Adipocyte (in vitro differentiated cells): ENCODE measurements around the gene ELAVL3.
A peak's percentile ranks its signal among the peaks of the same experiment; 100 is the strongest.
"Not testable (repeated sequence)": the region's sequence is repeated elsewhere in the genome, so short reads cannot be mapped to it uniquely, and the experiment has no call there.

ENCODE experiments used
- DNase-seq: peaks from one replicate; pipeline ENCODE4 v3.0.0-alpha.2; 2015; ENCODE audit warnings: low read depth
- H3K27me3 ChIP-seq: replicated peaks from 2 replicates; pipeline ENCODE4 v1.7.0; 2013; ENCODE audit warnings: mild to moderate bottlenecking, low read length, moderate library complexity; ENCODE audit not compliant: control insufficient read depth, insufficient read depth
- H3K36me3 ChIP-seq: 2 replicates; pipeline ENCODE4 v1.7.0; 2013; ENCODE audit warnings: low read length, mild to moderate bottlenecking, moderate library complexity; ENCODE audit not compliant: control insufficient read depth, insufficient read depth, severe bottlenecking
- H3K4me1 ChIP-seq: 2 replicates; pipeline ENCODE4 v1.7.0; 2013; ENCODE audit warnings: mild to moderate bottlenecking, low read length, moderate library complexity; ENCODE audit not compliant: control insufficient read depth, insufficient read depth
- H3K4me3 ChIP-seq: 2 replicates; pipeline ENCODE4 v1.7.0; 2013; ENCODE audit warnings: mild to moderate bottlenecking, low read length, moderate library complexity
- H3K9ac ChIP-seq: 2 replicates; pipeline ENCODE4 v1.7.0; 2013; ENCODE audit warnings: mild to moderate bottlenecking, low read length, moderate library complexity
- H3K9me3 ChIP-seq: 2 replicates; pipeline ENCODE4 v1.7.0; 2013; ENCODE audit warnings: mild to moderate bottlenecking, low read length, moderate library complexity; ENCODE audit not compliant: control insufficient read depth

The ELAVL3 gene

DNA sequence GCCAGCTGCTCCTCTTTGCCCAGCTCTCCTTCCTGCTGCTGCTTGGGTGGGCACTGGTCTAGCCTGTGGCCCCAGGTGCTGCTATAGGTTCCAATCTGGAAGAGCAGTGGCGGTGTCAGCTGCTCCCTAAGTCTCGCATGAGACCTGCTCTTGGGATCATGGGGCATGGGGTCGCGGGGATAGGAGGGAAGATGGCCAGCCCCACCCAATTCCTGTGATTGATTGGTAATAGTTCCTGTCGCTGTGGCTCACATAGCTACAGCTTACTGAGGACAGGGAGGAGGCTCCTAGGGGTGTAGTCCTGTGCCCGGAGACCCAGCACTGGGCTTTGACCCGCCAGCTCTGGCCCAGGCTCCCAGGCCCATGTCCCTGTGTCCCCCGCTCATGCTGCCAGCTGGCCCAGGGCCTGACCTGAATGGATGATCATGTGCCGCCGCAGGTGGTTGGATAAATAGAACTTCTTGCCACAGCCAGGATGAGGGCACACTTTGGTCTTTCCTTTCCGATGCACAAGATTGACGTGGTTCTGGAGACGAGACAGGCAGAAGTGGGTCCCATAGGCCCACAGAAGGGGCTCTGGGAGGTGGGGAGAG is 4.5 kb upstream of the ELAVL3 start:
- DNase-seq: no peak
- H3K36me3 ChIP-seq: no peaks in the 10 kb centered on the region
- H3K4me1 ChIP-seq: peaks cover 7% of the 10 kb centered on the region
- H3K4me3 ChIP-seq: no peak overlapping the region
- no peak overlapping the region for H3K9ac ChIP-seq
- no peaks in the 10 kb centered on the region for H3K9me3 ChIP-seq
- peaks cover 7% of the 10 kb centered on the region for H3K27me3 ChIP-seq

DNA sequence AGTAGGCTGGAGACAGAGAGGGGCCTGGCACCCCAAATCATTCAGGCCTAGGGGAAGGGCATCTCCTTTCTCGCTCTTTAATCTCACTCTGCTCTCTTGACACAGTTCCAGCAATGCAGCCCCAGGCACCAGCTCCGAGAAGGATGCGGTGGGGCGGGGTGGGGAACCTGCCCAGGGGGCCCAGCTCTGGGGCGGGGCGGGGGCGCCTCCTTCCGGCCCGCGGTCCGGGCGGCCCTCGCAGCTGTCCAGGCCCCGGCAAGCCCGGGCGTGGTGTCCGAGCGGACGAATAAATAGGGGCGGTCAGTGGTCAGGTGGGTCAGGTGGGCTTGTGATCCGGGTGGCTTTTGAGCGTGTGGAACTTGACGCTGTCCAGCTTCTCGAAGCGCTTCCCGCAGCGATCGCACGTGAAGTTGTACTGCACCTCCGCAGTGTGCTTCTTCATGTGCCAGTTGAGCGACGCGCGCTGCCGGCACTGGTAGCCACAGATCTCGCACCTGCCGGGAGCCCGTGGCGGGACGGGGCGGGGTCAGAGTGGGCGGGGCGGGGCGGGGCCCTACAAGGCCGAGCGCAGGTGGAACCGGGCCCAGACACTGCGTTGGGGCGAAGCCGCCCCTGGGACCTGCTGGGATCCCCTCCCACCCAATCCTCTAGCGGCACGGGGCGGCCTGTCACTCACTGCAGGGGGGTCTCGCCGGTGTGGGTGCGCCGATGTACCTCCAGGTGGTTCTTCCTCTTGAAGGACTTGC is 2.7 kb upstream of the ELAVL3 start:
- no peaks in the 10 kb centered on the region for H3K36me3 ChIP-seq
- H3K9ac ChIP-seq: no peak overlapping the region
- peaks cover 7% of the 10 kb centered on the region for H3K4me1 ChIP-seq
- no peak overlapping the region for H3K4me3 ChIP-seq
- H3K9me3 ChIP-seq: no peaks in the 10 kb centered on the region
- no peak for DNase-seq
- peaks cover 14% of the 10 kb centered on the region for H3K27me3 ChIP-seq

DNA sequence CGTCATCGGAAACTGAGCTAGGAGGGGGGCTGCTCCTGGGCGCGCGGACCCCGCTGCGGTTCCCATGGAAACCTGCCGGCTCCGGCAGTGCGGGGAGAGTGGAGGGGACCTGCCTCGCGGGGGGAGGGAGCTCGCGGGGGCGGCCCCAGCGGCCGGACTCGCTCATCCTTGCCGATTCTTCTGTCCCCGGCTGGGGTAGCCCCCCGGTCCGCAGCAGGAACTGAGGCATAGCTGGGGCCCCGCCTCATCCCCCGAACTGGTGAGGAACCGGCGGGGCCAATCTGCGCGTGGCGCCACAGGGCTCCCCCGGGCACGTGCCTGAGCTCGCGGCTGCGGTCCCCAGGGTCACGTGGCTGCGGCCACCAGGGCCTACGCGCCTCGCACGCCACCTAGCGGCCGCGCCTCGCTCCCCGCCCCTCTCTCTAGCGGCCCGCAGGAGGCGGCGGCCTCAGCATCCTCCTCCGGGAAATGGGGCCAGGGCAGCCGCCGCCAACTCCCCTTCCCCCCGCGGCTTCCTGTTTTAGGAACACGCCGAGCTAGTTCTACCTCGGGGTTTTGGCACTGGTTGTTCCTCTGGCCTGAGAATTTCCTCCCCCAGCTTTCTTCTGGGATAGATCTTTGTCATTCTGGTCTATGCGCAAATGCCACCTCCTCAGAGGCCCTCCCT is 1.7 kb upstream of the ELAVL3 start:
- peak; percentile 91 for DNase-seq
- Histone ChIP-seq H3K9me3 (no peaks in the 10 kb centered on the region), H3K27me3 (peaks cover 15% of the 10 kb centered on the region)

DNA sequence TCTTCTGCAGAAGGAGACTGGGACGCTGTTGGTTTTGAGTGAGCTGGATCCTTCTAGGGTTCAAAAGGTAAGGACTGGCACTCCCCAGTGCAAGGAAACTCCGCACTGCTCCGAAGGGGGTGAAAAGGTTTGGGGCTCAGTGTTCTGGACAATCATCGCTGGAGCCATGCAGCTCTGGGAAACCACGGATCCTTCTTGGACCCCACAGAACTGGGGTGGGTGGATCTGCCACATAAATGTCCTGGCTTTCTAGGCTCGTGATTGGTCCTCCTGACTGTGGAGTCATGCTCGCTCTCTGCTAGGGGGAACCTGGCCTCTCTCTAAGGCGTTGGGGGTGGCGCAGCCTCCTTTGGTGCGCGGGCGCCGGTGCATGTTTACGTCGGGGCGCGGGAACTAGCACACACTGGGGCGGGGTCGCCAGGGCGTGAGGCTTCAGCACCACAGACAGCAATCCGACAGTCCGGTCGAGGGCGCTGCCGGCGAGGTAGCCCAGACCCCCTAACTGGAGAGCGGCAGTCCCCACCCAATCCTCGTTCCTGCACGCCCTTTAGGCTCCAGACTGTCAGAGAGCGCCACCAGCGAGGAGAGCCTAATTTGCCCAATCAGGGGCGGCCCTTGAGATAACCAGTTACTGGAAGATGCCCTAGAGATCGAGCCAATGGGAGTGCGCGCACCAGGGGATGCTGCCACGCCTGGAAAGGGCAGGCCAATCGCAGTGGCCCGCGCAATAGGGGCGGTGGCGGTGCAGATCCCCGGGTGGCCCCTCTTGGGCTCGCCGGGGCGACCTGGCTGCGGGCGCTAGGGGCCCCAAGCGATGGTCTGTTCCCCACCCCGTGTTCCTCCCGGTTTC is 913 bp upstream of the ELAVL3 start:
- H3K27me3 ChIP-seq: peaks cover 15% of the 10 kb centered on the region
- no peaks in the 10 kb centered on the region for H3K36me3 ChIP-seq
- peak overlapping the region; percentile 63 for H3K4me3 ChIP-seq
- peak; percentile 74 for DNase-seq
- H3K4me1 ChIP-seq: peaks cover 7% of the 10 kb centered on the region
- no peaks in the 10 kb centered on the region for H3K9me3 ChIP-seq
- H3K9ac ChIP-seq: no peak overlapping the region

More for the DNA sequence above, 1.7 kb upstream of the ELAVL3 start:
- H3K4me1 ChIP-seq: peaks cover 7% of the 10 kb centered on the region
- no peak overlapping the region for H3K9ac ChIP-seq
- H3K36me3 ChIP-seq: no peaks in the 10 kb centered on the region
- H3K4me3 ChIP-seq: peak overlapping the region; percentile 63

DNA sequence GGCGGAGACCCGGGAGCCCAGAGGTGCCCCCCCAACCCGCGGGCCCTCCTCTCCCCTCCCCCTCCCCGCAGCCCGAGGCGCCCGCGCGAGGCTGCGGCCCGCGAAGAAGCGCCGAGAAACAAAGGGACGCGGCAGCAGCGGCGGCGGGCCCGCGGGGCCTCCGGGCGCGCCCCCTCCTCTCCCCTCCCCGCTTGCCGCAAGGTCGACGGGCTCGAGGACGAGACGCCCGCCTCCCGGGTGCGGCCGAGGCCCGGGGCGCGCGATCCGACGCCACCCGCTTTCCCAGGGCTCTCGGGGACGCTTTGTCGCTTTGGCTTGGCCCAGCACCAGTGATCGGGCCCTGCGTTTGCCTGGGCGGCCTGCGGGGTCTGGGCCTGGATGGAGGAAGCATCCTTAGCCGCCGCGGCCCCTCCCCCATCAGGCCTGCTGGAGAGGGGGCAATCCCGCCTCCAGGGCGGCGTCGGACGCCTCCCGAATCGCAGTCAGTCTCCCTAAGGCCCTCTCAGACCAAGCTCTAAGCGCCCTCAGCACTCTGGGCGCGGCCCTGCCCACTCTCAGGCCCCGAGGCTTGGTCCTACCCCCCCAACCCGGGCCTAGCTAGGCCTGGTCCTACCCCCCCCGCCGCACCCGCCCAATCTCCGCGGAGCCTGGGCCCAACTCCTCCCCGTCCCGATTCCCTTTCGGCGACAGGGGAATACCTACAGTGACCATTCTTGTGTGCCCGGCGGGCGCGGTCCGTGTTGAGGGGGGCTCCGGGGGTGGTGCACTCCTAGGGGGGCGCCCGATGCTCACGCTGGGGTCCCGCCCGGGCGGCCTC is 740 bp downstream of the ELAVL3 start:
- Histone ChIP-seq H3K9ac (no peak overlapping the region), H3K4me3 (no peak overlapping the region), H3K9me3 (no peaks in the 10 kb centered on the region), H3K36me3 (no peaks in the 10 kb centered on the region), H3K4me1 (peaks cover 7% of the 10 kb centered on the region), H3K27me3 (peaks cover 17% of the 10 kb centered on the region)
- no peak for DNase-seq

DNA sequence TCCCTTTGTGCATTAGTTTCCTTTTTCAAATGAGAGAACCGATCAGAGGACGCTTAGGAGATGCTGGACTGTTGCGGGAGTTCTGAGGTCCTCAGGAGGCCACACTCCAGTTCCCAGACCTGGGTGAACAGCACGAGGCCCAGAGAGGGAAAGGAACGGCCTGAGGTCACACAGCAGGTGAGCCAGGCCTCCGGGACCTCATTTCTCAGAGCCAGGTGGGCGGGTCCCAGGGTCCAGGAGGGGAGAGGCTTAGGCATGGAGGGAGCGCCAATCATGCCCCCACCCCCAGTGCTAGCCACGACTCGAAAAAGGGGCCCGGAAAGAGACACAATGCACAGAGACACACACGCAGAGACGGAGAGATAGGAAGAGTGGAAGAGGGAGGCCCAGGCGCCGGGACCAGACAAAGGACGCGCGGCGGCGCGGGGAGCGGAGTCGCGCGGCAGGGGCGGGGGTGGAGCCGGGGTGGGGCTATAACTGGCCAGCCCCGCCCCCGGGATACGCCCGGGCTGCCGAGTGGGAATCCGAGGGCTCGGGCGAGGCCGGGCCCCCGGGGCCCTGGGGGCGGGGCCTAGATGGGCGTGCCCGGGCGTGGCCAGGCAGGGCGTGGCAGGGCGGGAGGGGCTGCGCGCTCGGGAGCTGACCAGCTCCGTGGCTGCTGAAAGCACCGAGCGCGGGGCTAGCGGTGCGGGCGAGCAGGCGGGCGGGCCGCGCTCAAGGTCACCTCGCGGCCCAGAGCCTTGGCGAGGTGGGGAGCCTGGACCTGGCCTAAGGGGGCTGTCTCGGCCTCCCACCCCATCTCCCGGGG is 1.6 kb downstream of the ELAVL3 start:
- peaks cover 17% of the 10 kb centered on the region for H3K27me3 ChIP-seq
- peaks cover 7% of the 10 kb centered on the region for H3K4me1 ChIP-seq
- H3K9me3 ChIP-seq: no peaks in the 10 kb centered on the region
- no peak overlapping the region for H3K9ac ChIP-seq
- peak; percentile 28 for DNase-seq
- no peaks in the 10 kb centered on the region for H3K36me3 ChIP-seq
- H3K4me3 ChIP-seq: no peak overlapping the region

DNA sequence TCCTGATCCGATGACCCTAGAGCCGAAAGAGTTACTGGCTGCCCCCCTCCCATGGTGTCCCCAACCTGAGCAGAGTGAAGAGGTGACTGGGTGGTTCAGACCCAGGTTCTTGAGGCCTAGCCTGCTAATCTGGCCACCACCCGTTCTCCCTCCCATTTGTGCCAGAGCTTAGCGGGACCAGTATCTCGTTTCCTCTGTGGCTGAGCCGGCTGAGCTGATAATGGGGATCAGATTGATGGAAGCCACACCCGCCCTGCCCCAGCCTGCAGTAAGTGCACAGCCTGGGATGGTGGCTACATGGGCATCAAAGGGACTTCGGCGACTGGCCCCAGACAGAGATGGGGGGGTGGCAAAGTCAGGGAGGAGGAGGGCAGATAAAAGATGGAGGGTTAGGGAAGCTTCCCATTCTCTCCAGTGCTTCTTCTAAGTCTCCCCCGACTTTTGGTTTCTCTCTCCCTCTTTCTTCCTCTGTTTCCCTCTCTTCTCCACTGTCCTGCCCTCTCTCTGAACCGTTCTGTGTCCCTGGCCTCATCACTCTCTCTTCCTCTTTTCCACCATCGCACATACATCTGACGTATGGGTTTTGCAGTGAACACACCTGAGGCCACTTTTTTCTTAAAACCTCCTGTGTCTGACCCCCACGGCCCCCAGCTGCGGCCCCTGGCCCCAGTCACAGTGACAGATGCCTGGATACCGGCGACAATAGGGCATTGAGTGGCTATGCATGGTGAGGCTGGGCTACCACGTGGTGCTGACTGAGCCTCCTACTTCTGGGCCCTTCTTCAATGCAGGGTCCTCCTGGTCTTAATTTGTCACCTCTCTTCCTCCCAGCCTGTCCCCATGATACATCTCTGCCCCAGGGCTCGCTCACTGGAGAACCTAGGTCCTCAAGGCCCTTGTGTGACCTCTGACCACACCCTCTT is 2.4 kb downstream of the ELAVL3 start:
- peaks cover 7% of the 10 kb centered on the region for H3K4me1 ChIP-seq

DNA sequence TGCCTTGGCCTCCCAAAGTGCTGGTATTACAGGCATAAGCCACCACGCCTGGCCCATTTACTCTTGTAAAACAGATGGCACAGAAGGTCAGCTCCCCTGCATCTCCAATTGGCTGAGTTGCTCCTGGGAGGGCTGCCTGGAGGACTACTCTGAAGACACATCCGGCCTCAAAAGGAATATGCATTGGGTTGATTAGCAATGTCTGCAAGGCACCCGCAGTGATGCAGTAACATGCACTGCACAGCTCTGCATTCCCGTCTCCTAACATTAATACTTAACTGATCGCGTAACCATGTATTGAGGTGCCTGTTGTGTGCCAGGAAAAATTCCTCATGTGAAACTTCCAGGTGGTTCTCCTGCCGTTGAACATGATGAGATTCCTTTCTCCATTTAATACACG is 5.0 kb downstream of the ELAVL3 start:
- no peak for DNase-seq
- Histone ChIP-seq H3K9ac (no peak overlapping the region), H3K4me1 (no peaks in the 10 kb centered on the region), H3K27me3 (peaks cover 12% of the 10 kb centered on the region), H3K4me3 (no peak overlapping the region), H3K36me3 (no peaks in the 10 kb centered on the region), H3K9me3 (no peaks in the 10 kb centered on the region)

More for the DNA sequence above, 2.4 kb downstream of the ELAVL3 start:
- Histone ChIP-seq H3K36me3 (no peaks in the 10 kb centered on the region), H3K4me3 (no peak overlapping the region), H3K9me3 (no peaks in the 10 kb centered on the region), H3K27me3 (peaks cover 17% of the 10 kb centered on the region), H3K9ac (no peak overlapping the region)
- DNase-seq: no peak

DNA sequence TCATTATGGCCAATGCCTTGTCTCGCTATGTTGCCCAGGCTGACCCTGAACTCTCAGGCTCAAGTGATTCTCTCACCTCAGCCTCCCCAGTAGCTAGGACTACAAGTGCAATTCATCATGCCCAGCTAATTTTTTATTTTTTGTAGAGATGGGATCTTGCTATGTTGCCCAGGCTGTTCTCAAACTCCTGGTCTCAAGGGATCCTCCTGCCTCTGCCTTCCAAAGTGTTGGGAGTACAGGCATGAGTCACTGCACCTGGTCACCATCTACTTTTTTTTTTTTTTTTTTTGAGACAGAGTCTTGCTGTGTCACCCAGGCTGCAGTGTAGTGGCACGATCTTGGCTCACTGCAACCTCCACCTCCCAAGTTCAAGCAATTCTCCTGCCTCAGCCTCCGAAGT is 5.5 kb downstream of the ELAVL3 start:
- not testable (repeated sequence) for H3K9ac ChIP-seq, H3K36me3 ChIP-seq, H3K4me1 ChIP-seq, H3K9me3 ChIP-seq, DNase-seq, H3K4me3 ChIP-seq
- H3K27me3 ChIP-seq: peaks cover 12% of the 10 kb centered on the region
